ENCODE data around the gene KMT5C. TPM values are rescaled to one million over a fixed set of nuclear protein-coding genes. Genes with fewer than 3 reads are reported as not detected.

KMT5C gene
- 12.0 TPM for total RNA-seq

DNA sequence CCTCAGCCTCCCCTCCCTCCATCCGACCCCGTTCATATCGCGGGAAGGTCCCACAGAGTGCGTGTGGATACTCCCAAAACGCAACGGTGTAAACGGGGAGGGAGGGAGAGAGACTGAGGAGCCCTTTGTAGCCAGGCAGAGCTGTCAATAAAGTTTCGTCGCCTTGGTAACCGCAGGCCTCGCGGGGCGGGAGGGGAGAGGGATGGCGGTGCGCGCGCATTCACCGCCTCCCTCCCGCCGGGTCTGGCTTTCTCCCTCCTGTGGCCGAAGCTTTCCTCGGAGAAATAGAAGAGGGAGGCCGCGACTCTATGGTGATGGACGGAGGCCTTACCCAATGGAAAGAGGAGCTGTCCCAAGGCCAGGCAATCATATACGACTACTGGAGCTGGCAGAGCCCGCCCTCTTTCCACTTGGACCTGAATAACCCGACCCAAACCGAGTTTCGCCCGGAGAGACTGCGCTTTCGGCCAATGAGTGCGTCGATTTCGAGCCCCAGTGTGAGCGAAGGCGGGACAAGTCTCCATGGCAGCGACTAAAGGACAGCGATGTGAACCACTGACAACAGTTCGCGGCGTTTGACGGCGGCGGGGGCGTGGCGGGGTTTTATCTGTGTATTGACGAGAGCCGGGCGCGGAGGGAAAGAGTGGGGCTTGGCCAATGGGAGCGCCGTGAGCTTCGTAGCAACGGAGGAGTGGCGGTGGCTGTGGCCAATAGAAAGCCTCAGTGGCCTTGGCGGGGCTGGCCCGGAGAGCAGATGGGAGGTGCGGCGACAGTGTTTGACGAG lies at the start of gene KMT5C:
KMT5C (plus strand) TSS at position 772 of the 784 bp plus-strand sequence. CDS start 2,061 bp downstream, outside the sequence.
- DNase-seq (ENCODE audit: low spot score): peak; percentile 100

GRCh38 chr19:55297267-55297666 lies 42.4 kb upstream of the KMT5C start:
- no peak for DNase-seq (ENCODE audit: low spot score)

GRCh38 chr19:55299991-55300390 lies 39.7 kb upstream of the KMT5C start:
- no peak for DNase-seq (ENCODE audit: low spot score)

DNA sequence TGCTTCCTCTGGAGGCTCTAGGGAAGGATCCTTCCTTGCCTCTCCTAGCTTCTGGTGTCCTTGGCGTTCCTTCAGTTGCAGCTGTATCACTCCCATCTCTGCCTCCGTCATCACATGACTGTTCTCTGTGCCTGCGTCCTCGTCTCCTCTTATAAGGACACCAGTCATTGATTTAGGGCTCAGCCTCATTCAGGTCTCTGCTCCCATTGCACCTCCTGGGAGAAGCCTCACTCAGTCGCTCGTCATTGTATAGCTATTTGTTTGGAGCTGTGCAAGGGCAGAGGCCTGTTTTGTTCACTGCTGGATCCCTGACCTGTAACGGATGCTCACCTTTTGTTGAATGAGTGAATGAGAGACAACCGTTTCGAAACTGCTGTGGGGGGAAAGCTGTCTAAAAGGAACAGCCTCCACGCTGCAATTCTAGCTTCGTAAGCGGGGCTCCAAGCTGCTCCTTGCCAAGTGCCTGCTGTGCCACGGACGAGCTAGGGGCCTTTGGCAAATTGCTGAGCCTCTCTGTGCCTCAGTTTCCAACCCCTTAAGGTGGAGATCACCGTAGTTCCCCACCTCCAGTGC lies 38.7 kb upstream of the KMT5C start:
- no peak for DNase-seq (ENCODE audit: low spot score)

GRCh38 chr19:55301459-55302317 lies 38.0 kb upstream of the KMT5C start:
- peak; percentile 86 for DNase-seq (ENCODE audit: low spot score)

DNA sequence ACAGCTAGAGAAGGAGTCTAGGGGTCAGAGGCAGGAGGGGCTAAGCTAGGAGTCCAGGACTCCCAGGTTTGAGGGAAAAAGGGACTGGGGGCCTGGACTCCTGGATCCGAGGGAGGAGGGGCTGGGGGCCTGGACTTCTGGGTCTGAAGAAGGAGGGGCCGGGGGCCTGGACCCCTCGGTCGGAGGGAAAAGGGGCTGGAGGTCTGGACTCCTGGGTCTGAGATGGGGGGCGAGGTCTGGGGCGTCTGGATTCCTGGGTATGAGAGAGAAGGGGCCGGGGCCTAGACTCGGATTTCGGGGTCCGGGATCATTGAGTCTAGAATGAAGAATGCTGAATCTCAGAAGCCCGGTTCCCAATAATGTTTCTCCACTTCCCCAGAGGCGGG lies 37.4 kb upstream of the KMT5C start:
- no peak for DNase-seq (ENCODE audit: low spot score)

GRCh38 chr19:55303477-55303876 lies 36.2 kb upstream of the KMT5C start:
- DNase-seq (ENCODE audit: low spot score): no peak

GRCh38 chr19:55304279-55304978 lies 35.2 kb upstream of the KMT5C start:
- no peak for DNase-seq (ENCODE audit: low spot score)

GRCh38 chr19:55304980-55305379 lies 34.7 kb upstream of the KMT5C start:
- DNase-seq (ENCODE audit: low spot score): no peak

GRCh38 chr19:55305491-55305890 lies 34.2 kb upstream of the KMT5C start:
- no peak for DNase-seq (ENCODE audit: low spot score)

DNA sequence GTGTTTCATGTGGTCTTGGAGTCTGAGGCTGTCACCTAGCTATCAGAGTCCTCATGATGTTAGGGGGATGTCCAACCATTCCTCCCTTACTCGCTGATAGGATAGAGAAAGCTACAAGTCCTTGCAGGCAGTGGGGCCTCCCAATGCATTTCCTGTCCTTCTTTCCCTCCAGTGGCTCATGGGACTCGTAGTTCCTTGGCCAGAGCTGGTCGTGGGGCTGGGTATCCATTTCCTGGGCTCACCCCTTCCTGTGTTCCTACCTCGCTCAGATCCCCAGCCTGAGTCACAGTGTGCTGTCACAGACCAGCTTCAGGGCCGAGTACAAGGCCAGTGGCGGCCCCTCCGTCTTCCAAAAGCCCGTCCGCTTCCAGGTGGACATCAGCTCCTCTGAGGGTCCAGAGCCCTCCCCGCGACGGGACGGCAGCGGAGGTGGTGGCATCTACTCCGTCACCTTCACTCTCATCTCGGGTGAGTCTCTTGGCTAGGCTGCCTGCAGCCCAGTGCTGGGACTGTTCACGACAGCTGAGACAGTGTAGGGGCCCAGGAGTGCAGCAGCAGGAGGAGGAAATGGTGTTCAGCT lies 33.6 kb upstream of the KMT5C start:
- DNase-seq (ENCODE audit: low spot score): no peak

DNA sequence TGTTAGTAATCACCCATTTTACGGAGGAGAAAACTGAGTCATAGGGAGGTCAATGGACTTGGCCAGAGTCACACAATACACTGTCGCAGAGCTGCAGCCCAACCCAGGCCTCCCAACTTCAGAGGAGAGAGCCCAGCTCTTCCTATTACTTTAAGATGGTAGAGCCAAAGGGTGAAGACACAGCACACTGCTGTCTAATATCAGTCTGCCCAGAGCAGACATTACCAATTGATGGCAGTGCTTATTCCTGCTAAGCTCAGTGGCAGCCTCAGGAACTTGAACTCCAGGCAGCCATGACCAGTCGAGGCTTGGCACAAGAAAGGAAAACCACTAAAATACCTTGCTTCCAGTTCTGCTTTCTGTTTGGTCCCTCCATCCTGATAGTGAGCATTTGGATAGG lies 33.0 kb upstream of the KMT5C start:
- no peak for DNase-seq (ENCODE audit: low spot score)

GRCh38 chr19:55308281-55308680 lies 31.4 kb upstream of the KMT5C start:
- DNase-seq (ENCODE audit: low spot score): no peak

GRCh38 chr19:55309448-55309847 lies 30.2 kb upstream of the KMT5C start:
- no peak for DNase-seq (ENCODE audit: low spot score)

DNA sequence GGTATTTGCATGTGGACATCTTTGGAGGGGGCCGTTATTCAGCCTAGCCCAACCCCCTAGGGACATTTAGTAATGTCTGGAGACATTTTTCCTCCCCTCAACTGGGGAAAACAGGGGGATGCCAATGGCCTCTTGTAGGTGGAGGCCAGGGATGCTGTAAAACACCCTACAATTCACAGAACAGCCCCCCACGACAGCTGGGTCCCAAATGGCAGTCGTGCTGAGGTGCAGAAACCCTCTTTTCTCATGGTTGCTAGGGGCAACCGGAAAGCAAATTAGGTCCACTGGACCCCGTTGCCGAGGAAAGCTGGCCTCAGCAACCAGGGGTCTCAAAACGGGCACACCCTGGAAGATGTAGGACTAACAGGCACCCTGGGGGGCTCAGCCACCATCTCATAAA lies 29.2 kb upstream of the KMT5C start:
- no peak for DNase-seq (ENCODE audit: low spot score)

- DNase-seq (ENCODE audit: low spot score): no peak
These were observed 28.3 kb upstream of the KMT5C start for GRCh38 chr19:55311397-55311796.

GRCh38 chr19:55311797-55312196 lies 27.9 kb upstream of the KMT5C start:
- no peak for DNase-seq (ENCODE audit: low spot score)

DNA sequence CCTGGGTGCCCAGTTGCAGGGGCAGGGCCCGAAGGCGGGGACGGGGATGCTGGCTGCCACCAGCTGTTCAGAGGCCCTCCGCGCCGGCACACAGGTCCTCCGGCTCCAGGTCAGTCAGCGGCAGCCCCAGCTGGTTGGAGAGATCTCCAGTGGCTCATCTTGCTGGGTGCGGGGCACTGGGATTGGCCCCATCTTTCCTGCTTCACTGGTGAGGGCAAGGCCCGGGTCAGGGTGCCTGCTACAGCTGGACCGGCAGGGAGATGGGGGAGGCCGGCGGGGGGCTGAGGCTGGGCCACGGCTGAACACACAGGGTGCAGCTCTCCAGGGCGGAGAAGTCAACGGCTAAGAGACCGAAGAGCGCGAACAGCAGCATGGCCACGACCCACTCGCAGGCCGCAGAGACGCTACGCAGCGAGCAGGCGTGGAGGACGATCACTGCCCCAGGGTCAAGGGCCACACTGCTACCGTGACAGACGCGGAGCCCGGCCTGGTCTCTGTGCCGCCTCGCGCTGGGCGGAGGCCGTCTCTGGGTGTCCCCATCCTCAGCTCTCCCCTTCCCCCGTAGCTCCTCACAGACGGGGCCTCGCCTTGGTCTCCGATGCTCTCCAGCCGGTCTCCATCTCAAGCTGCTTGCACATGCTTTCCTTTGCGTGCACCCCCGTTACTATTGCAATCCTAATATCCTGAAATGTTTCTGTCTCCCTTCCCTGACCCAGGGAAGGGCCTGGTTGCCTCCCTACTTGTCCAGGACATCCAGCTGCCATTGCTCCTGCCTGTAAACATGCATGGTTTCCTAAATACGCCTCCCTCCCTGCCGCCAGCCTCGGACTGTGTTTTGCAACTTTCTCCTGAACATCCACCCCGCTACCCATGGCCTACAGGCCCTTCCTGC lies 26.8 kb upstream of the KMT5C start:
- DNase-seq (ENCODE audit: low spot score): no peak

DNA sequence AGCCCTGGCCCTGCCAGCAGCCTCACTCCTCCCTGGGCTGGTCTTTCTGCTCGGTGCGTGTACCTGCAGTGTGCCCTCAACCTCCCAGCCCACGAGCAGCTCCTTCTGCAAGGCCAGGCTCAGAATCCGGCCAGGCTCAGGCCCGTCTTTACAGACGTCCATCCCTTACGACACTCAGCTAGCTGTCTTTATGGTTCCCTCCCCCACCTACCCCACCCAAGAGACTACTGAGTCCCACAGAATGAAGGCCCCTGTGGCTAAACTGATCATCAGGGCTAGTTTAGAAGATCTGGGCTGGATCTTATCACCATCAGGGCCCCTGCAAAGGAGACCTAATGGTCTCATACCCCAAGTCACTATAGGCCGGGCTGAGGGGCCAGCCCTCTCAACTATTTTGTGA lies 25.3 kb upstream of the KMT5C start:
- DNase-seq (ENCODE audit: low spot score): no peak

GRCh38 chr19:55315956-55316525 lies 23.6 kb upstream of the KMT5C start:
- DNase-seq (ENCODE audit: low spot score): no peak
